Measurements from ENCODE around the gene EEA1.
"Not testable (repeated sequence)": the region's sequence is repeated elsewhere in the genome, so short reads cannot be mapped to it uniquely, and the experiment has no call there.

EEA1 gene

DNA sequence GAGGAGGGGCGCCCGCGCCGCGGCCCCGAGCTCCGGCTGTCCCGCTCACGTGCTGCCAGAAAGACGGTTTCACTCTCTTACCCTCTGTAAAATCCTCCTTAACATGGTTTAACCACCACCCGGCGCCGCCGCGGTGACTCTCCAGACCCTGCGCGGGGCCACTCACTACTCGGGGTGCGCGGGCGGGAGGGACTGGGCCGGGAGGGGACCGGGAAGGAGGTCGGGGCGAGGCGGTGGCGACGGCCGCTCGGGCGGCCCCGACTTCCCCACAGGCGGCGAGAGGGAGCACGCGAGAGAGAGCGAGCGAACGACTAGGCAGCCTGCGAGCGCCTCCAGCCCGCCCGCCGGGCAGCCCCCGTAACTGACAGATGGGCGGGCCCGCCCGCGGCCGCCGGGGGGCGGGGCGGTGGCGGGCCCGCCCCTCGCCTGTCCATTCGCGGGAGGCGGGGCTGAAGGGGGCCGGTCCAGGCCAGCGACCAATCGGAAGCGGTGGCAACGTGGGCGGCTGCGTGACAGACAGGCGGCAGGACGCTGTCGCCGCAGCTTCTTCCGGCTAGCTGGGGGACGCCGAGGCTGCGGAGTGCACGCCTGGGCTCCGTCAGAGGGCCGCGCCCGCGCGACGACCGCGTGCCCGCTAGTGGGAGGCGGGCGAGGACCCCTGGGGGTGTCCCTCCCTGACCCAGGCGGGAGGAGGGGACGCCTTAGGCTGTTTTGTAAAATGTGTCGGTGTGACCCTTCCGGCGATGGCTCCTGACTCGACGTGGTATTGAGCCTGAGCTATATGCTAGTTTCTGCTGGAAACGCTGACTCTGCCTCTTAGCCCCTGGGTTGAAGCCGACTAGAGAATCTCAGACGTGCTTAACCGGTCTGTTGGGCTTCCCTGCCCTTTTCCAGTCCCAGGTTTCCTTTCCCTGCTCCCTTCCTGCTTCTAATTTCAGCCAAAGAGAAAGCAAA, at the start of gene EEA1:
EEA1 (minus strand) TSS at position 334 of the 954 bp plus-strand sequence; CDS start at position 105, 229 bp downstream.
- peak; percentile 86 to 94 for DNase-seq (ENCODE audit: low read depth in 2 of 2, low spot score in 1 of 2)

DNA sequence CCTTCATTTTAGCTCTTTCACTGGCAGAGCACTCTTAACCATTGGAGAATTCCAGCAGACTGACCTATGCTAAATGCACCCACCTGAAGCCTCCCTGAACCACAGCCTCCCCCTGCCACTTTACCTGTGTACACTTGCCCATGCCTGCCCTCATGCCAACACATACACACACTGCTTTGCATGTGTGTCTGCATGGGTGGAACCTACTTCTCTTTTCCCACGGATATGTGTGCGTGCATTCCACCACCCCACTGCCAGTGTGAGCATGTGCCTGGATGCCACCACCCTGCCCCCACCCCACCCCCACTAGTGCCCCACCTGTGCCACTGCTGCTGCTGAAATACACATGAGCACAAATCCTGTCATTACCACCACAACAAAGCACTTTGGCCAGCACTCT, 49.5 kb upstream of the EEA1 start:
- no peak for DNase-seq (ENCODE audit: low read depth in 2 of 2, low spot score in 1 of 2)

DNA sequence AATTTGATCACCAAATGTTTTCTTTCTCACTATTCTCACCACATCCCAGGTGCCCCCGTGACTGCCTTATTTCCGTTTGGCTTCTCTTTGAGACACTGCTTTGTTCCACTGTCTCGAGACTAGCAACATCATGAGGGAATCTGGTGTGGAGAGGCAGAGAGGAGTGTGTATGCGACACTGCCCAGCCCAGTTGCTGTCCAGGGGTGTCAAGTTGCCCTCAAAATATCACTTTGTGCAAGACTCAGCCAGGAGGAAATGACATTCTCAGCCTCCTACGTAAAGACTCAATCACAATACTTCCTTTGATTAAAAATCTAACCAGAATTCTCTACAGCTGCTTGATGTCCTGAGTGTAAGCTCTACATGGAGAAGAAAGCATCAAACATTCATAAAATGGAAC, 48.2 kb upstream of the EEA1 start:
- DNase-seq (ENCODE audit: low read depth in 2 of 2, low spot score in 1 of 2): no peak

DNA sequence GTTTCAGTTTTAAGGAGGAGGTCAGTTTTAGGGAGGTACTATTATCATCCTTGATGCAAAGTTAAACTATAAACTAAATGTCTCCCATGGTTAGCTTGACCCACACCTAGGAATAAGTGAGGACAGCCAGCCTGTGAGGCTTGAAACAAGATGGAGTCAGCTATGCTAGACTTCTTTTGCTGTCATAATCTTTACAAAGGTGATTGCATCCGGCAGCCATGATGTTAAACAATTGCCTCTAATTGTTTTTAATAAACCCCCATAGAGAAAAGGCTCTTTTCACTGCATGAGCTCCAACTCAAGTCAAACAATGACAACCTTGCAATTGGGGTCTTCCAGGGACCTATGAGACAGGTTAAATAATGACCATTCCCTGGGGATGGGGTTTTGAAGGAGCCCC, 45.7 kb upstream of the EEA1 start:
- DNase-seq (ENCODE audit: low read depth in 2 of 2, low spot score in 1 of 2): no peak

DNA sequence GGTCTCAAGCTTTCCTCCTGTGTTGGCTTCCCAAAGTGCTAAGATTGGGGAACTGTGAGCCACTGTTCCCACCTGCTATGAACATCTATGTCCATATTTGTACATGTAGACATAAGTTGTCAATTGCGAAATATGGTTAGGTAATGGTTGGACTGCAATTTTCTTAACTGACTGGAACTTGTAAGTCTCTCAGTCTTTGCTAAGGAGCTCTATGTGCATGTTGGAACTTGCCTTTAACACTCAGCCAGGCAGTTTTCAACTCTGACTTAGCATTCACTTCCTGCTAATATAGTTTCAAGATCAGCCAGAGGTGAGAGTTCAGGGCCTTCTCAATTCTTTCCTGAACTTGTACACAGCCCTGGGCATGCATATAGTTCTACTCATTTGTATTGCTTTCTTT, 44.5 kb upstream of the EEA1 start:
- no peak for DNase-seq (ENCODE audit: low read depth in 2 of 2, low spot score in 1 of 2)

DNA sequence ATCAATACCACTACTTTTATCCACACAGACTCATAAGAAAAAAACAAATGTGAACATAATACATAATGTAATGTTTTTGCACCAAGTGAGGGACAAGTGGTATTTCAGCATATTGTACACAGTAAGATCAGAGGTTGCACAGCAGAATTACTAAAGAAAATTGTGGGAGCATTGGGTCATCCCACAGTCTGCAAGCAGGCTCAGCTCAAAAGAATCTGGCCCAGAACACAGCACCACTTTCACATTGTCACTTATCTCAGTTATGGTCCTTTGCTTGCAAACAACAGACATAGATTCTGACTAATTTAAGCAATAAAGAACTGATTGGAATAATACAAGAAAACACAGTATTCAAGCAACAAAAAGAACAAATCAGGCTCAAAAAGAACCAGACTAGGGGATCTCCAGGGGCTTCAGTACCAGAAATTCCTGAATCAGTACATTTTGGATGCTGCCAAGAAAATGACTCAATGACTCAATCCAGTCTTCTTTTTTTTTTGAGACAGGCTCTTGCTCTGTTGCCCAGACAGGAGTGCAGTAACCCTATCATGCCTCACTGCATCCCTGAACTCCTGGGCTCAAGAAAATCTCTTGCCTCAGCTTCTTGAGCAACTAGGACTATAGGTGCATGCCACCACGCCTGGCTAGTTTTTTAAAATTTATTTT, 42.9 kb upstream of the EEA1 start:
- DNase-seq (ENCODE audit: low read depth in 2 of 2, low spot score in 1 of 2): no peak

DNA sequence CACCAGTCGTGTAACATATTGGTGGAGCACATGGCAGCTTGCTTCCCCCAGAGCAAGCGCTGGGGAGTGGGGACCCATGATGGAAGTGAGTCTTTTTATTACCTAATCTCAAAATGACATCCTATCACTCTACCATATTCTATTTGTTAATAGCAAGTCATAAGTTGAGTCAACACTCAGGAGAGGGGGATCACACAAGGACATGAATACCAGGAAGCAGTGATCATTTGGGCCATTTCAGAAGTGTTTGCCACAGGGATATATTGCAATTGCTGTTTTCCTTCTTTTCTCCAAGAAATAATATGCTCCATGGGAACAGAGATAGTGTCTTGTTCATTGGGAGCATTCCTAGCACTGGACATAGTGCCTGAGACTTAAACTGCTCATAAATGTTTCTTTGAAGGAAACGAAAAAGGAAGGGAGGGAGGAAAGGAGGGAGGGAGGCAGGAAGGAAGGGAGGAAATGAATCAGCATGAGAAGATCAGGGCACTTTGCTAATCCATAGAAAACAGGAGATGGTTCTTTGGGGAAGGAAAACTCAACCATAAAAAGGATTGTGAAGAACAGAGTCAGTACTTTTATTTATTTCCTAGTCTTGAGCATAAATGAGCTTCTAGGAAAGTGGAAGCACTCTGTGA, 39.2 kb upstream of the EEA1 start:
- DNase-seq (ENCODE audit: low read depth in 2 of 2, low spot score in 1 of 2): no peak

DNA sequence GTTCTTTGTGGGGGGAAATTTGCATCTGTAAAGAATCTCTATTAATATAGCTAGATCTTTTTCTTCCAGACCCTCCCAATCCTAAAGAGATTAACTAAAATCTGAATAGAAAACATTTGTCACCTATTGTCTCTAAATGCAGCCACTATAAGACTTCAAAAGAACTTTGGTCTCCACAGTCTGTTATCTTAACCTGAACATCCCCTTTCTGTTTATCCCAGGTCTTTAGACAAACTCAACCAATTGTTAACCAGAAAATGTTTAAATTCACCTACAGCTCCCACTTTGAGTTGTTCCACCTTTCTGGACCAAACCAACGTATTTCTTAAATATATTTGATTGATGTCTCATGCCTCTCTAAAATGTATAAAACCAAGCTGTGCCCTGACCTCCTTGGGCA, 35.3 kb upstream of the EEA1 start:
- not testable (repeated sequence) for DNase-seq (ENCODE audit: low read depth in 2 of 2, low spot score in 1 of 2)

DNA sequence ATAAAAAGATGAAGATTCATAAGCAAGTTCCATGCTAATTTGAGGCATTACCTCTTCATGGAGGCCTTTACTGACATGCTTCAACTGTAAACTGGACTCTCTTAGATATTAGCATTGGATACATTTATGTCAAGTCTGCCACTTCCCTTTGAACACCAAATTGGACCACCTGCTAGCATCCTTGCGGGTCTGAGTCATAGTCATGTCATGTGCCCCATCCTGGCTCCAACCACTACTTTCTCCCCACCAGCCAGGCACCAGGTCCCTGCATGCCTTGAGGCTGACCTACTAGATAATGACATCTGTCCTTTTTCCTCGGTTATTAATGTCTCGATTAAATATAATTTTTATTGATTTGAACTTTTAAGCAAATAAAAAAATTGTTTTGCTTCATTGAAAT, 32.9 kb upstream of the EEA1 start:
- no peak for DNase-seq (ENCODE audit: low read depth in 2 of 2, low spot score in 1 of 2)

DNA sequence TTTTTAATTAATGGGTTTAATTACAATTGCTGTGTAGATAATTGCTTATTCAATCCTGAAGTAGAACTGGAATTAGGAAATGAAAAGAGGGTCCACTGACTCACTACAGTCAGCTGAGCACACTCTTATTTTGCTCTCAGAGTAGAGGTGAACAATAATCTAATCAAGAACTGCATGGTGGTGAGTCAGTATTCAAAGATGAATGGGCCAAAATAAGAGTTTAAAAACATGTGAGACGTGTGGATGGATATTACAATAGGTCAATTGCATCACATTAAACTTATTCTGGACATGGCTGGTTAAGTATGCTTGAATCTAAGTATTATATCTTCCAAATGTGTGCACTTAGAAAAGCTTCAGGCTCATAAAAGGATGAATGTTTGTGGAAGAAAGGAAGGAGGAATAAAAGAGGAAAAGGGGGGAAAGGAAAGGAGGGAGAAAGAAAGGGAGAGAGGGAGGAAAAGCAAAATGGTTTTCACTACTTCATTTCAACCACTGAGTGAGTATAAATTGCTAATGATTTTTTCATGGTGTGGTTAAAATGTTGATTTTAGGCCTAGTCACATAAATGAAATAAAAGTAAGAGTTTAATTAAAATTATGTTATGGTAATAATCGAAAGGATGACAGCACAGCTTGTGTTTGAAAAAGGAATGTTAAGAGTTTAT, 27.0 kb upstream of the EEA1 start:
- DNase-seq (ENCODE audit: low read depth in 2 of 2, low spot score in 1 of 2): no peak

DNA sequence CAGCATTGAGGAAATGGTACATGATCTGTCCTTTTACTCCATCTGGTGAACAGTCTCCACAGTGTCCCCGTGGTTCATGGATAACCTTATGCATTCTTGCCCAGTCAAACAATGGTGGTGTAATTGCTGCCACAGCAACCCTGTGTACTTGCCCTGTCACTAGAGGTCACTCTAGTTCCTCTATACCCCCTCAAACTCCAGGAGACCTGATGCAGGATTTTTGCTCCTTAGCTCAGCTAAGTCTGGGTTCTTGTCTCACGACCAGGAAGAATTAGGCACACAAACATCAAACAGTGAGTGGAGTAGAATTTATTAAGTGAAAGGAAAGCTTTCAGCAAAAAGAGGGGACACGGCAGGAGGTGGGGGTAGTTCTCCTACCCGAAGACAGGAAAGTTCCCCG, 24.7 kb upstream of the EEA1 start:
- no peak for DNase-seq (ENCODE audit: low read depth in 2 of 2, low spot score in 1 of 2)

DNA sequence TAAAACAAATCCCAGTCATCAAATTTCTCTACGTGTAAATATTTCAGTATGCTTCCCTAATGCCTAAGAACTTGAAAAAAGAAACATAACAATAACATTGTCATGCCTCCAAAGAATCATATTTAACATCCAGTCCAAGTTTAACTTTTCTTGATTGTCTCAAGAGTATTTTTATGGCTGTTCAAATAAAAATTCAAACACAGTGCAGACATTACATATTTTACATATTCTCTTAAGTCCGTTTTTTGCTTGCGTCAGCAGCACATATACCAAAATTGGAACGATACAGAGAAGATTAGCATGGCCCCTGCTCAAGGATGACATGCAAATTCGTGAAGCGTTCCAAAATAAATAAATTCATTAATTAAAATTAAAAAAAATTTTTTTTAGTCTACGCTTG, 23.3 kb upstream of the EEA1 start:
- no peak for DNase-seq (ENCODE audit: low read depth in 2 of 2, low spot score in 1 of 2)

DNA sequence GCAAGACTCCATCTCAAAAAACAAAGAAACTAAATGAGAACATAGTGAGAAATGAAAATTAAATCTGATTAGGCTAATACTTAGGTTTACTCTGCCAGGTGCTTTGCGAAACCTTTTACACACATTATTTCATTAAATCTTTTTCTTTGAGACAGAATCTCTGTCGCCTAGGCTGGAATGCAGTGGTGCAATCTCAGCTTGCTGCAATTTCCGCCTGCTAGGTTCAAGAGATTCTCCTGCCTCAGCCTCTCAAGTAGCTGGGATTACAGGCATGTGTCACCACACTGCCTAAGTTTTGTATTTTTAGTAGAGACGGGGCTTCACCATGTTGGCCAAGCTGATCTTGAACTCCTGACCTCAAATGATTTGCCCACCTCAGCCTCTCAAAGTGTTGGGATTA, 21.9 kb upstream of the EEA1 start:
- DNase-seq (ENCODE audit: low read depth in 2 of 2, low spot score in 1 of 2): no peak

DNA sequence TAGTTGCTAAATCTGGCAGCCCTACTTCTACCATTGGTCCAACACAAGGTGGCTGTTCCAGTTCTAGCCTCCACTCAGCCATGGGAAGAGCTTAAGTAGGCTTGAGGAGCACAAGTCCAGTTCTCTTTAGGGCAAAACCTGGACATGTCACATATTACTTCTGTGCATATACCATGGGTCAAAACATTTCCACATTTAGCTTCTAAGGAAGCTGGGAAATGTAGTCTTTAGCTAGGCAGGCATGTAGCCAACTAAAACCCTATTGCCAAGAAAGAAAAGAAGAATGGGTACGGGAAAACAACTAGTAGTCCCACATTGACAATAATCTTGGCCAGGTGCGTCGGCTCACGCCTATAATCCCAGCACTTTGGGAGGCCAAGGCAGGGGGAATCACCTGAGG, 20.9 kb upstream of the EEA1 start:
- DNase-seq (ENCODE audit: low read depth in 2 of 2, low spot score in 1 of 2): no peak

DNA sequence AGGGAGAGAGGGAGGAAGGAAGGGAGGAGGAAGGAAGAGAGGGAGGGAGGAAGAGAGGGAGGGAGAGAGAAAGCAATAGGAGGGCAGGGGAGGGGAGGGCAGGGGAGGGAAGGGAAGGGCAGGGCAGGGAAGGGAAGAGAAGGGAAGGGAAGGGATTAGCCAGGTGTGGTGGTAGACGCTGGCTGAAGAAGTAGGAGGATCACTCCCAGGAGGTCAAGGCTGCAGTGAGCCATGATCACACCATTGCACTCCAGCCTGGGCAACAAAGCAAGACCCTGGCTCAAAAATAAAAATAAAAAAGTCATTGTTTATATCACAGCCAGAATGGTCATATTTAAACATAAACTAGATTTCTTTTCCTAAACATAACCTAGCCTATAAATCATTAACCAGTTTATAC, 20.4 kb upstream of the EEA1 start:
- no peak for DNase-seq (ENCODE audit: low read depth in 2 of 2, low spot score in 1 of 2)

DNA sequence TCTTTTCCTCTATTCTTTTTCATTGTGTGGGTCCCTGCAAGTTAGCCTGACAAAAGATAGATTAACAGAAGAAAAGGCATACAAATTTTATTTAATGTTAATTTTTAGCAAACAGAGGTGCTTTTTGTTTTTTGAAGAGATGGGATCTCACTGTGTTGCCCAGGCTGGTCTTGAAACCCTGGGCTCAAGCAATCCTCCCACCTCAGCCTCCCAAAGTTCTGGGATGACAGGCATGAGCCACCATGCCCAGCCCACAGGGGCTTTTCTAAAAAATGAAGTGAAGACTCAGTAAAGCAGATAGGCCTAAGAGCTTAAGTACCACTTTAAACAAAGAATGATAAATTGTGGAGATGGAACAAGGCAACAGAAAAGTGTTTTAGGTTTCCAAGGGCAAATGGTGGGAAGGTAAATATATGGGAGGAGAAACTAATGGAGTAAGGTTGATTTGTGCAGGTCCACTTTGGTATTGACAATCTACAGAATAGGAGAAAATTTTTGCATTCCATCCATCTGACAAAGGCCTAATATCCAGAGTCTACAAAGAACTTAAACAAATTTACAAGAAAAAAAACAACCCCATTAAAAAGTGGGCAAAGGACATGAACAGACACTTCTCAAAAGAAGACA, 18.6 kb upstream of the EEA1 start:
- DNase-seq (ENCODE audit: low read depth in 2 of 2, low spot score in 1 of 2): no peak

DNA sequence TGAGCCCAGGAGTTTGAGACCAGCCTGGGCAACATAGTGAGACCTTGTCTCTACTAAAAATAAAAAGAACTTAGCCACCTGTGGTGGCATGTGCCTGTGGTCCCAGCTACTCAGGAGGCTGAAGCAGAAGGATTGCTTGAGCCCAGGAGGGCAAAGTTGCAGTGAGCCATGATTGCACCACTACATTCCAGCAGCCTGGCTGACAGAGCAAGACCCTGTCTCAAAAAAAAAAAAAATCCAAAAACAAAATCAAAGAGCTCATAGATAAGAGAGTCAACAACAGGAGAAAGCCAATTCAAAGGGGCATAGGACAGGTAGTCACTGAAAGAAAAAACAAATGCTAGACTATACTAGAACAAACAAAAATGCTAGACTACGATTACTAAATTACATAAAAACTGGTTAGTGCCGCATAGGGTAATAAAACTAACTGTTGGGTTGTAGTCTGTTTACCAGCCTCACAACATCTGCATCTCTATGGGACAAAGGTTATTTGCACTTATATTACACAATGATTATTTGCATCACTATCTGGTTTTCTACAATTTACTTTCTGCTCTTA, 16.6 kb upstream of the EEA1 start:
- no peak for DNase-seq (ENCODE audit: low read depth in 2 of 2, low spot score in 1 of 2)

DNA sequence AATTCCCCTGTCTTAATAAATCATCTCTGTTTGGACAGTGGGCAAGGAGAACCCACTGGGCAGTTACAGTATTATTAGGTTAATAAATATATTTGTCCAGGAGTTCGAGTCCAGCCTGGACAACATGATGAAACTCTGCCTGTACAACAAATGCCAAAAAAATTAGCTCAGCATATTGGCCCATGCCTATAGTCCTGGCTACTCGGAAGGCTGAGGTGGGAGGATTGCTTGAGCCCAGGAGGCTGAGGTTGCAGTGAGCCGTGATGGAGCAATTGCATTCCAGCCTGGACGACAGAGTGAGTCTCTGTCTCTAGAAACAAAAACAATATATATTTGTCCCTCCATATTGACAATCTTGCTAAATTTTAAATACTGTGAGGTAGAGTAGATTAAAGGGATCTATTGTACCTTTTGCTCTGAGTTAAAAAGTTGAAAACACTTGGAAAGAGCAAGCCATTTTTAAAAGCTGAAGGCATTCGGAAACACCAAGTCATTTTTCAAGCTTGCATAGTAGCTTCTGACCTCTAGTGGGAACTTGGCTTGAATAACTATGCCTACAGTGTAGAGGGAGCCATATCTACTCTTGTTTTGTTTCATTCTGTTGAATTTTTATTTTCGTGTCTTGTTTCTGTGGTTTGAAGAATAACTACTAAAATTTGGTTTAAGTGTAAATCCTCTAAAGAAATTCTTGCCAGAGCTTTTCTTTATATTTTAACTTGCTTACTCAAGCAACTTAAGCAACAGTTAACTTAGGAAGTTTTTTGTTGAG, 14.6 kb upstream of the EEA1 start:
- no peak for DNase-seq (ENCODE audit: low read depth in 2 of 2, low spot score in 1 of 2)

DNA sequence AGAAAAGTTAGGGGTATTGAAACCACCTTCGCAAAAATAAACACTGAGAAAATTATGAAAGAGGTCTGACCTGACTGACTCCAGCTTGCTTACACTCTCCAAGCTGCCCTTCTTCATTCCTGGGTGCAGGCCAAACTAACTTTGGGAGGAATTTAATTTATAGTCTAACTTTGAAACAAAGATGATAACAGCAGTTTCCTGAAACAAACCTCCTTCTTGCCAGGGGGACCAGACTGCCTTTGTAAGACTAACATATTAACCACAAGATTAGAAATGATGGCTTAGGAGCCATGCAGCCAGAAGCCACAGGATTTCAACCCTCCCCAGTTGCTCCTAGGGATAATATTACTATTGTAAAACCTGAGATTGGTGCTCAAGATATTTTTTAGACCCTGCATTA, 13.8 kb upstream of the EEA1 start:
- no peak for DNase-seq (ENCODE audit: low read depth in 2 of 2, low spot score in 1 of 2)

DNA sequence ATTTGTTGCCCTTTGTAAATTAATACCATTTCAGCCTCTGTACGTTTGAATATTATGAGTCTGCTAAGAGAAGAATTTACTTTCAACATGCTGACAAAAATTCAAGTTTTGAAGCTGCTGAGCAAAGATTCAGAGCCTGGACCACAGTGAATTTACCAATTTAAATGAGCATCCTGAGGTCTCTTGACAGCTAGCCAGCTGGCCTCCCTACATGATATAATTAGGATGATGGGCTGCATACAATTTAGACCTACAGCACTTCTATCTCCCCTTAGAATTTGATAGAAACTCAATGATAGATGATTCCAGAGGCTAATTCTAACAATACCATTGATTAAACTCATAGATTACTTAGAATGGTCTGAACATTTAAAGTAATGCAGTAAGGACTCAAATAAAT, 10.0 kb upstream of the EEA1 start:
- DNase-seq (ENCODE audit: low read depth in 2 of 2, low spot score in 1 of 2): no peak

Data from stimulated activated CD8-positive, alpha-beta memory T cell treated with anti-CD3 and anti-CD28 coated beads, Interleukin-4, amount 100 ng/mL, for 4 hours (primary cell).